Peyer's patch (tissue), 4 donors: ENCODE data around the gene B3GNT8. TPM values are rescaled to one million over a fixed set of nuclear protein-coding genes. Genes with fewer than 3 reads are reported as not detected.
"Not testable (repeated sequence)": the region's sequence is repeated elsewhere in the genome, so short reads cannot be mapped to it uniquely, and the experiment has no call there.

Experiments
- DNase-seq, 3 donors: peaks; one replicate each; pipeline ENCODE4 v3.0.0-alpha.2; 2017 to 2019
- H3K27ac ChIP-seq, 4 donors: fragments of 200-600 bp; sonication (generic); one replicate each; pipeline ENCODE4 v1.5.1; 2016 to 2019
- H3K27me3 ChIP-seq, 2 donors: fragments of 200-600 bp; sonication (generic); one replicate each; pipeline ENCODE4 v1.5.1; 2019
- H3K36me3 ChIP-seq, 3 donors: fragments of 200-600 bp; sonication (generic); one replicate each; pipeline ENCODE4 v1.5.1; 2016 to 2019
- H3K4me1 ChIP-seq, 4 donors: fragments of 200-600 bp; sonication (generic); one replicate each; pipeline ENCODE4 v1.5.1; 2016 to 2019
- H3K4me3 ChIP-seq, 4 donors: fragments of 200-600 bp; sonication (generic); 1 replicate in 3 of 4; 2 replicates in 1 of 4; pipeline ENCODE4 v1.5.1; 2016 to 2019; ENCODE audit warnings: mild to moderate bottlenecking in 1 of 4
- H3K9me3 ChIP-seq, 4 donors: fragments of 200-600 bp; sonication (generic); one replicate each; pipeline ENCODE4 v1.5.1; 2016 to 2019; ENCODE audit warnings: mild to moderate bottlenecking in 1 of 4
- CTCF ChIP-seq, 6 experiments: fragments of 450-650 bp in 4 of 6; fragments of 200-600 bp in 2 of 6; sonication (generic) in 1 of 6; IDR thresholded peaks; one replicate each; pipeline ENCODE4 v1.5.1; 2017 to 2019; ENCODE audit warnings: antibody characterized with exemption in 6 of 6, mild to moderate bottlenecking in 3 of 6, moderate library complexity in 1 of 6
- POLR2A ChIP-seq, 2 donors: fragments of 450-650 bp; IDR thresholded peaks; one replicate each; pipeline ENCODE4 v1.5.1; 2017; ENCODE audit warnings: antibody characterized with exemption in 2 of 2, mild to moderate bottlenecking in 2 of 2, moderate library complexity in 2 of 2
- total RNA-seq, 4 donors: library from RNA; depleted of rRNA; stranded (reverse); fragments of >200 nt; gene quantifications; one replicate each; pipeline ENCODE4 v1.1.0, GENCODE V29; 2016

Gene B3GNT8
- total RNA-seq, 4 donors from 2014 or later = 15.7 to 98.4 (median 62.8) TPM

- peaks cover 0 to 27% (median 0%) of the 10 kb centered on the region in 3 donors for H3K36me3 ChIP-seq
- peaks cover 0 to 6% (median 0%) of the 10 kb centered on the region in 4 donors for H3K4me1 ChIP-seq
- TF ChIP-seq CTCF (IDR thresholded peaks at IDR 0.05) (no peak), POLR2A (IDR thresholded peaks at IDR 0.05) (no peak)
These were observed 34.4 kb downstream of the B3GNT8 start for GRCh38 chr19:41392775-41393174.

GRCh38 chr19:41391618-41392017 lies 35.6 kb downstream of the B3GNT8 start:
- no peak for TF ChIP-seq POLR2A (IDR thresholded peaks at IDR 0.05)
- no peak for TF ChIP-seq CTCF (IDR thresholded peaks at IDR 0.05)
- peaks cover 0 to 27% (median 0%) of the 10 kb centered on the region in 3 donors for H3K36me3 ChIP-seq
- no peak for DNase-seq

More at GRCh38 chr19:41392775-41393174, 34.4 kb downstream of the B3GNT8 start:
- H3K27ac ChIP-seq = no peak overlapping the region
- DNase-seq = no peak
- H3K9me3 ChIP-seq = no peaks in the 10 kb centered on the region
- H3K4me3 ChIP-seq = no peak overlapping the region
- H3K27me3 ChIP-seq = no peaks in the 10 kb centered on the region

DNA sequence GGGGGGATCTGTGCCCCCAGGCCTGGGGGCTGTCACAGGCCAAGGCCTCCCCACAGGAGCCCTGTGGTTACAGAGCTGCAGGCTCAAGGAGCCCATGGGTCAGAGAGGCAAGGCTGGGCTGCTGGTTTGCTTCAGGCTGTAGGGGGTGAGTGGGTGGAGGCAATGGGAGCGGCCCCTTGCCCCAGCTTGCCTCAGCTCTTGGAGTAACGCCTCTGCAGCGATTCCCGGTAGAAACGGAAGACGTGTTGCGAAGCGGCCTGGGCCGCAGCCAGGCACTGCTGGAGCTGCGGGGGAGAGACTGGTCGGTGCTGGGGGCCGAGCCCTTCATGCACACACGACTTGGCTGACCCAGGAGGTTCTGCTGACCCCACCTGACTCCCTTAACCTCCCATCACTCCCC lies 40.7 kb downstream of the B3GNT8 start:
- no peak for TF ChIP-seq POLR2A (IDR thresholded peaks at IDR 0.05)
- TF ChIP-seq CTCF (IDR thresholded peaks at IDR 0.05) = no peak
- Histone ChIP-seq H3K27ac (no peak overlapping the region), H3K4me3 (no peak overlapping the region), H3K4me1 (no peaks in the 10 kb centered on the region), H3K36me3 (peaks cover 0 to 26% (median 0%) of the 10 kb centered on the region in 3 donors), H3K27me3 (no peaks in the 10 kb centered on the region), H3K9me3 (no peaks in the 10 kb centered on the region)
- no peak for DNase-seq

More at GRCh38 chr19:41391618-41392017, 35.6 kb downstream of the B3GNT8 start:
- no peak overlapping the region for H3K27ac ChIP-seq
- no peaks in the 10 kb centered on the region for H3K9me3 ChIP-seq
- H3K4me1 ChIP-seq = peaks cover 0 to 6% (median 0%) of the 10 kb centered on the region in 4 donors
- H3K27me3 ChIP-seq = no peaks in the 10 kb centered on the region
- H3K4me3 ChIP-seq = no peak overlapping the region

GRCh38 chr19:41384351-41384750 lies 42.8 kb downstream of the B3GNT8 start:
- H3K27ac ChIP-seq = no peak overlapping the region
- H3K27me3 ChIP-seq = no peaks in the 10 kb centered on the region
- H3K4me1 ChIP-seq = no peaks in the 10 kb centered on the region
- H3K4me3 ChIP-seq = no peak overlapping the region
- peaks cover 0 to 8% (median 0%) of the 10 kb centered on the region in 3 donors for H3K36me3 ChIP-seq
- no peak for DNase-seq
- H3K9me3 ChIP-seq = no peaks in the 10 kb centered on the region
- TF ChIP-seq POLR2A (IDR thresholded peaks at IDR 0.05) (no peak), CTCF (IDR thresholded peaks at IDR 0.05) (no peak)

DNA sequence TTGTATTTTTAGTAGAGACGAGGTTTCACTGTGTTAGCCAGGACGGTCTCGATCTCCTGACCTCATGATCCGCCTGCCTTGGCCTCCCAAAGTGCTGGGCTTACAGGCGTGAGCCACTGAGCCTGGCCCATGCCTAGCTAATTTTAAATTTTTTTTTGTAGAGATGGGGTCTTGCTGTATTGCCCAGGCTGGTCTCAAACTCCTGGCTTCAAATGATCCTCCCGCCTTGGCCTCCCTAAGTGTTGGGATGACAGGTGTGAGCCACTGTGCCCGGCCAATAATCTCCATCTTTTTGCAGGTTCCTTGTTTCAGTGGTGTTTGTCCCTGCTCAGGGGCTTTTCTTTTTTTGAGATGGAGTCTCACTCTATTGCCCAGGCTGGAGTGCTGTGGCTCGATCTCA lies 45.6 kb downstream of the B3GNT8 start:
- not testable (repeated sequence) for H3K27me3 ChIP-seq, H3K4me3 ChIP-seq, H3K36me3 ChIP-seq, H3K4me1 ChIP-seq, H3K9me3 ChIP-seq, DNase-seq, H3K27ac ChIP-seq

- Histone ChIP-seq H3K4me3 (no peak overlapping the region), H3K27me3 (no peaks in the 10 kb centered on the region), H3K36me3 (no peaks in the 10 kb centered on the region), H3K27ac (no peak overlapping the region), H3K9me3 (no peaks in the 10 kb centered on the region), H3K4me1 (peaks cover 0 to 14% (median 5%) of the 10 kb centered on the region in 4 donors)
- DNase-seq = no peak
- no peak for TF ChIP-seq POLR2A (IDR thresholded peaks at IDR 0.05)
- TF ChIP-seq CTCF (IDR thresholded peaks at IDR 0.05) = no peak
These were observed 49.0 kb downstream of the B3GNT8 start for GRCh38 chr19:41377977-41378709.
